HepG2 (cell line): Measurements from ENCODE around the gene DPCD. TPM values are rescaled to one million over a fixed set of nuclear protein-coding genes. Genes with fewer than 3 reads are reported as not detected.

Source experiments
- DMAP1 ChIP-seq: IDR thresholded peaks from 2 replicates; pipeline ENCODE4 v1.6.1; 2016
- DPF2 ChIP-seq: sonication (generic); formaldehyde crosslinking; IDR thresholded peaks from 2 replicates; pipeline ENCODE4 v1.4.0; 2020; ENCODE audit warnings: mild to moderate bottlenecking, low read depth, missing genetic modification reagents, borderline replicate concordance
- HNF4A ChIP-seq: sonication (generic); formaldehyde crosslinking; IDR thresholded peaks from 2 replicates; pipeline ENCODE4 v1.4.0; 2020; ENCODE audit warnings: missing genetic modification reagents
- KMT2A ChIP-seq: sonication (generic); formaldehyde crosslinking; IDR thresholded peaks from 2 replicates; pipeline ENCODE4 v1.4.0; 2020; ENCODE audit warnings: missing genetic modification reagents
- LCORL ChIP-seq, 2 experiments: fragments of 450-650 bp in 1 of 2; sonication (generic) in 1 of 2; formaldehyde crosslinking in 1 of 2; IDR thresholded peaks; 2 replicates each; pipeline versions ENCODE4 v1.5.0 to v1.6.1; 2017 to 2020; ENCODE audit warnings: antibody characterized with exemption in 1 of 2, missing genetic modification reagents in 1 of 2
- MXD3 ChIP-seq: IDR thresholded peaks from 2 replicates; pipeline ENCODE4 v1.6.1; 2016; ENCODE audit warnings: mild to moderate bottlenecking, missing biosample characterization, missing genetic modification reagents
- NFYC ChIP-seq: IDR thresholded peaks from 2 replicates; pipeline ENCODE4 v1.6.1; 2016; ENCODE audit warnings: missing genetic modification reagents, missing compliant biosample characterization
- NR3C1 ChIP-seq: sonication (generic); formaldehyde crosslinking; IDR thresholded peaks from 2 replicates; pipeline ENCODE4 v1.4.0; 2020; ENCODE audit warnings: missing genetic modification reagents
- PHF8 ChIP-seq: sonication (generic); formaldehyde crosslinking; IDR thresholded peaks from 2 replicates; pipeline ENCODE4 v1.5.0; 2020; ENCODE audit warnings: missing genetic modification reagents
- PITX1 ChIP-seq: sonication (generic); formaldehyde crosslinking; IDR thresholded peaks from 2 replicates; pipeline ENCODE4 v1.5.1; 2020; ENCODE audit warnings: mild to moderate bottlenecking, missing genetic modification reagents
- RAD51 ChIP-seq: fragments of 450-650 bp; IDR thresholded peaks from 2 replicates; pipeline ENCODE4 v1.6.1; 2016; ENCODE audit warnings: borderline replicate concordance
- RELA ChIP-seq: sonication (generic); formaldehyde crosslinking; IDR thresholded peaks from 2 replicates; pipeline ENCODE4 v1.4.0; 2020; ENCODE audit warnings: missing genetic modification reagents
- SALL2 ChIP-seq: sonication (generic); formaldehyde crosslinking; IDR thresholded peaks from 2 replicates; pipeline ENCODE4 v1.8.1; 2023; ENCODE audit warnings: mild to moderate bottlenecking, missing genetic modification reagents, inconsistent platforms
- SRSF1 ChIP-seq: fragments of 200-400 bp; formaldehyde crosslinking; optimal IDR thresholded peaks from 2 replicates; pipeline ENCODE3; 2017; ENCODE audit warnings: mild to moderate bottlenecking, low read depth, low read length, moderate library complexity
- ZEB1 ChIP-seq: IDR thresholded peaks from 2 replicates; pipeline ENCODE4 v1.6.1; 2012; ENCODE audit warnings: mild to moderate bottlenecking, low read depth, inconsistent platforms; ENCODE audit not compliant: insufficient replicate concordance
- ZFP36L2 ChIP-seq: sonication (generic); formaldehyde crosslinking; IDR thresholded peaks from 2 replicates; pipeline ENCODE4 v1.4.0; 2020; ENCODE audit warnings: missing genetic modification reagents
- ZFY ChIP-seq: sonication (generic); formaldehyde crosslinking; IDR thresholded peaks from 2 replicates; pipeline ENCODE4 v1.4.0; 2020; ENCODE audit warnings: missing genetic modification reagents
- ZKSCAN8 ChIP-seq: IDR thresholded peaks from 2 replicates; pipeline ENCODE4 v1.6.1; 2016; ENCODE audit warnings: borderline replicate concordance, missing genetic modification reagents, missing compliant biosample characterization
- ZNF143 ChIP-seq: sonication (generic); formaldehyde crosslinking; IDR thresholded peaks from 2 replicates; pipeline ENCODE4 v1.4.0; 2020; ENCODE audit warnings: missing genetic modification reagents
- ZNF468 ChIP-seq: sonication (generic); formaldehyde crosslinking; IDR thresholded peaks from 2 replicates; pipeline ENCODE4 v1.8.0; 2022; ENCODE audit warnings: mild to moderate bottlenecking, moderate library complexity, missing genetic modification reagents
- ZNF589 ChIP-seq: sonication (generic); formaldehyde crosslinking; conservative IDR thresholded peaks from 2 replicates; pipeline ENCODE4 v1.8.0; 2022; ENCODE audit warnings: mild to moderate bottlenecking, moderate library complexity, missing genetic modification reagents
- ZNF660 ChIP-seq: sonication (generic); formaldehyde crosslinking; IDR thresholded peaks from 2 replicates; pipeline ENCODE4 v1.5.1; 2020; ENCODE audit warnings: mild to moderate bottlenecking, low read depth, missing genetic modification reagents, borderline replicate concordance
- ZNF777 ChIP-seq: sonication (generic); formaldehyde crosslinking; IDR thresholded peaks from 2 replicates; pipeline ENCODE4 v1.4.0; 2020; ENCODE audit warnings: missing genetic modification reagents
- ZSCAN5A ChIP-seq: sonication (generic); formaldehyde crosslinking; IDR thresholded peaks from 2 replicates; pipeline ENCODE4 v1.8.0; 2022; ENCODE audit warnings: mild to moderate bottlenecking, missing genetic modification reagents, borderline replicate concordance
- polyA plus RNA-seq, 8 experiments: library from polyadenylated mRNA; depleted of rRNA in 3 of 8; stranded (reverse) in 7 of 8; unstranded in 1 of 8; fragments of >200 nt; fragmentation: Illumina TruSeq in 4 of 8; extraction: Trizol in 4 of 8; gene quantifications; 2 replicates each; pipeline versions ENCODE4 v1.2.1 to v1.2.3, GENCODE V29; 2011 to 2016; ENCODE audit warnings: low read depth in 4 of 8, missing spikeins in 1 of 8, mixed read lengths in 1 of 8; ENCODE audit not compliant: insufficient read depth in 1 of 8
- total RNA-seq, 5 experiments: library from RNA; depleted of rRNA; stranded (reverse); fragments of >200 nt; fragmentation: Illumina TruSeq; extraction: Trizol; gene quantifications; 2 replicates each; pipeline ENCODE4 v1.2.3, GENCODE V29; 2016; ENCODE audit warnings: low read depth in 1 of 5
- TF ChIP-seq, protein P1 (sequence below): sonication (generic); formaldehyde crosslinking; IDR thresholded peaks from 2 replicates; pipeline ENCODE4 v1.5.0; 2020; ENCODE audit warnings: mild to moderate bottlenecking, low read depth, missing genetic modification reagents, borderline replicate concordance
- TF ChIP-seq, protein P2 (sequence below), 2 experiments: sonication (generic) in 1 of 2; formaldehyde crosslinking in 1 of 2; IDR thresholded peaks; 2 replicates each; pipeline versions ENCODE4 v1.4.0 to v1.6.1; 2018 to 2020; ENCODE audit warnings: missing genetic modification reagents in 2 of 2, borderline replicate concordance in 1 of 2, low read depth in 1 of 2, mild to moderate bottlenecking in 1 of 2, missing biosample characterization in 1 of 2
- TF ChIP-seq, protein P3 (sequence below): IDR thresholded peaks from 2 replicates; pipeline ENCODE4 v1.6.1; 2016; ENCODE audit warnings: low read depth, borderline replicate concordance

DPCD gene
- total and polyA plus RNA-seq, 2 of the 13 experiments (the other 11 are each of a cell fraction or from before 2014, with no cell fraction given) = 25.2 to 27.0 TPM

GRCh38 chr10:101569622-101570427, 18.3 kb upstream of the DPCD start (continued):
- TF ChIP-seq ZSCAN5A (CRISPR knock-in tag) (no peak), NFYC (CRISPR knock-in tag) (no peak), ZNF589 (CRISPR knock-in tag) (no peak), KMT2A (CRISPR knock-in tag) (no peak), LCORL (IDR thresholded peaks at IDR 0.05) (no peak), LCORL (CRISPR knock-in tag; IDR thresholded peaks at IDR 0.05) (no peak), SALL2 (CRISPR knock-in tag) (no peak; the same call in 1 of the 2 replicates), MXD3 (CRISPR knock-in tag) (0 out of 2 replicates have a peak, but pooled peaks have one; percentile 27), DPF2 (CRISPR knock-in tag) (no peak), HNF4A (CRISPR knock-in tag) (no peak), ZNF660 (CRISPR knock-in tag) (no peak), ZEB1 (no peak), PITX1 (CRISPR knock-in tag) (peak; percentile 43; the same call in 1 of the 2 replicates), SRSF1 (peak; percentile 37), NR3C1 (CRISPR knock-in tag) (no peak), PHF8 (CRISPR knock-in tag) (no peak), ZNF468 (no peak), RELA (no peak), ZKSCAN8 (no peak), ZNF143 (CRISPR knock-in tag) (no peak), RAD51 (no peak), ZNF777 (CRISPR knock-in tag) (peak; percentile 82), ZFP36L2 (CRISPR knock-in tag) (no peak), DMAP1 (CRISPR knock-in tag) (0 out of 2 replicates have a peak, but pooled peaks have one; percentile 21), ZFY (no peak; the same call in 1 of the 2 replicates)
- TF ChIP-seq, protein P1, sequence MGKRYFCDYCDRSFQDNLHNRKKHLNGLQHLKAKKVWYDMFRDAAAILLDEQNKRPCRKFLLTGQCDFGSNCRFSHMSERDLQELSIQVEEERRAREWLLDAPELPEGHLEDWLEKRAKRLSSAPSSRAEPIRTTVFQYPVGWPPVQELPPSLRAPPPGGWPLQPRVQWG (CRISPR knock-in tag) = no peak
- TF ChIP-seq, protein P2, sequence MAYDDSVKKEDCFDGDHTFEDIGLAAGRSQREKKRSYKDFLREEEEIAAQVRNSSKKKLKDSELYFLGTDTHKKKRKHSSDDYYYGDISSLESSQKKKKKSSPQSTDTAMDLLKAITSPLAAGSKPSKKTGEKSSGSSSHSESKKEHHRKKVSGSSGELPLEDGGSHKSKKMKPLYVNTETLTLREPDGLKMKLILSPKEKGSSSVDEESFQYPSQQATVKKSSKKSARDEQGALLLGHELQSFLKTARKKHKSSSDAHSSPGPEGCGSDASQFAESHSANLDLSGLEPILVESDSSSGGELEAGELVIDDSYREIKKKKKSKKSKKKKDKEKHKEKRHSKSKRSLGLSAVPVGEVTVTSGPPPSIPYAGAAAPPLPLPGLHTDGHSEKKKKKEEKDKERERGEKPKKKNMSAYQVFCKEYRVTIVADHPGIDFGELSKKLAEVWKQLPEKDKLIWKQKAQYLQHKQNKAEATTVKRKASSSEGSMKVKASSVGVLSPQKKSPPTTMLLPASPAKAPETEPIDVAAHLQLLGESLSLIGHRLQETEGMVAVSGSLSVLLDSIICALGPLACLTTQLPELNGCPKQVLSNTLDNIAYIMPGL (CRISPR knock-in tag; IDR thresholded peaks at IDR 0.05; ENCODE audit: borderline replicate concordance in 1 of 2, low read depth in 1 of 2) = peak in 1 of 2 experiments; percentile 64; a peak in 1 of 4 replicates
- TF ChIP-seq, protein P3, sequence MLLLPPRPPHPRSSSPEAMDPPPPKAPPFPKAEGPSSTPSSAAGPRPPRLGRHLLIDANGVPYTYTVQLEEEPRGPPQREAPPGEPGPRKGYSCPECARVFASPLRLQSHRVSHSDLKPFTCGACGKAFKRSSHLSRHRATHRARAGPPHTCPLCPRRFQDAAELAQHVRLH (CRISPR knock-in tag) = peak; percentile 23; the same call in 1 of the 2 replicates
